Heart left ventricle (tissue), 16 donors: ENCODE data around the gene TECPR1. TPM values are rescaled to one million over a fixed set of nuclear protein-coding genes. Genes with fewer than 3 reads are reported as not detected.

Experiments
- ATAC-seq, 4 donors: fragments of 200-7000 bp; cut with Tn5 transposase; one replicate each; pipeline ENCODE4 v1.9.1; 2020 to 2022; ENCODE audit warnings: moderate library complexity in 4 of 4, mild to moderate bottlenecking in 3 of 4, moderate number of reproducible peaks in 1 of 4
- DNase-seq, 5 donors: peaks; one replicate each; pipeline ENCODE4 v3.0.0-alpha.2; 2020
- H3K27ac ChIP-seq, 12 donors: fragments of 200-600 bp; sonication (generic) in 4 of 12; one replicate each; pipeline versions ENCODE4 v1.5.0 to v1.8.0; 2016 to 2022; ENCODE audit warnings: mild to moderate bottlenecking in 2 of 12
- H3K27me3 ChIP-seq, 9 donors: fragments of 200-600 bp; sonication (generic) in 2 of 9; one replicate each; pipeline versions ENCODE4 v1.5.1 to v1.8.0; 2016 to 2022; ENCODE audit warnings: mild to moderate bottlenecking in 3 of 9
- H3K36me3 ChIP-seq, 9 donors: fragments of 200-600 bp; sonication (generic) in 2 of 9; one replicate each; pipeline versions ENCODE4 v1.5.0 to v1.8.0; 2018 to 2022; ENCODE audit warnings: mild to moderate bottlenecking in 2 of 9
- H3K4me1 ChIP-seq, 12 donors: fragments of 200-600 bp; sonication (generic) in 4 of 12; one replicate each; pipeline versions ENCODE4 v1.5.0 to v1.8.0; 2016 to 2022; ENCODE audit warnings: mild to moderate bottlenecking in 3 of 12
- H3K4me3 ChIP-seq, 12 donors: fragments of 200-600 bp; sonication (generic) in 4 of 12; one replicate each; pipeline versions ENCODE4 v1.5.0 to v1.8.0; 2017 to 2022; ENCODE audit warnings: mild to moderate bottlenecking in 9 of 12, moderate library complexity in 4 of 12
- H3K9me3 ChIP-seq, 12 donors: fragments of 200-600 bp; sonication (generic) in 4 of 12; one replicate each; pipeline versions ENCODE4 v1.5.0 to v1.8.0; 2016 to 2022; ENCODE audit warnings: mild to moderate bottlenecking in 1 of 12
- POLR2A ChIP-seq, 2 donors: fragments of 450-650 bp; IDR thresholded peaks; one replicate each; pipeline ENCODE4 v1.6.1; 2017; ENCODE audit warnings: antibody characterized with exemption in 2 of 2, mild to moderate bottlenecking in 2 of 2, moderate library complexity in 2 of 2
- WGBS, 4 donors: extraction: QIAGEN DNeasy Blood & Tissue Kit in 2 of 4; methylation state at CpG; one replicate each; pipeline versions ENCODE4 v1.1.5 to v1.1.7; 2013 to 2018; 5-methylcytosine and 5-hydroxymethylcytosine counted together
- intact Hi-C, 10 donors: fragments of 100-400 bp; cut with DNase I; formaldehyde crosslinking; loops; one replicate each; pipeline versions ENCODE4 v1.11.1 to v1.14.2; 2022
- polyA plus RNA-seq, 2 donors: library from polyadenylated mRNA; stranded (reverse); fragments of 200-250 nt; gene quantifications; one replicate each; pipeline ENCODE4 v1.2.3, GENCODE V29; 2013
- total RNA-seq, 9 donors: library from RNA; depleted of rRNA in 2 of 9; stranded (reverse); fragments of >200 nt in 2 of 9; fragmentation: NEBNext Ultra II Directional in 3 of 9; extraction: Animal tissue kit (Norgen Biotek cat#: 25700) in 3 of 9; gene quantifications; one replicate each; pipeline versions ENCODE4 v1.1.0 to v1.2.4, GENCODE V29; 2016 to 2023
- TF ChIP-seq, protein P1 (sequence below), 12 donors: fragments of 200-600 bp; sonication (generic) in 4 of 12; IDR thresholded peaks; one replicate each; pipeline versions ENCODE4 v1.5.0 to v1.8.0; 2018 to 2022; ENCODE audit warnings: antibody characterized with exemption in 12 of 12, mild to moderate bottlenecking in 5 of 12
- donor health status: ischemic (EF 13 %, LVEDD 7.1; RV severe dilation, severe dysfunction).
- donor health status: healthy with polysubstance abuse.
- donor health status: DM: no; HTN: yes; CAD: no.
- donor health status: DM: no; HTN: no; CAD: no.
- donor health status: ischemic (EF 25% LVEDD 6.9; RV normal size, moderate dysfunction).
- donor health status: ischemic (EF 25% LVEDD 5.7; RV mildly dilated, moderate dysfunction).
- donor health status: healthy.
- donor health status: DM: yes; HTN: yes; CAD: no.
- donor health status: ischemic (EF 35%, LVEDD 5.7; RV mildly dilated, moderate dysfunction).
- donor health status: nonischemic (EF 11% LVEDD 7.7; RV severe dilation, severe dysfunction).
- donor health status: DM: yes; HTN: yes; CAD: no.
- donor health status: PGD.
- donor health status: ischemic (EF 29% LVEDD 5.4; RV normal size, mild dysfunction).
- donor health status: nonischemic (EF 23%, LVEDD 6.1; RV moderate dilation, normal function).

The TECPR1 gene
- total and polyA plus RNA-seq, 11 donors, result 10.9 to 33.0 (median 22.7) TPM

DNA sequence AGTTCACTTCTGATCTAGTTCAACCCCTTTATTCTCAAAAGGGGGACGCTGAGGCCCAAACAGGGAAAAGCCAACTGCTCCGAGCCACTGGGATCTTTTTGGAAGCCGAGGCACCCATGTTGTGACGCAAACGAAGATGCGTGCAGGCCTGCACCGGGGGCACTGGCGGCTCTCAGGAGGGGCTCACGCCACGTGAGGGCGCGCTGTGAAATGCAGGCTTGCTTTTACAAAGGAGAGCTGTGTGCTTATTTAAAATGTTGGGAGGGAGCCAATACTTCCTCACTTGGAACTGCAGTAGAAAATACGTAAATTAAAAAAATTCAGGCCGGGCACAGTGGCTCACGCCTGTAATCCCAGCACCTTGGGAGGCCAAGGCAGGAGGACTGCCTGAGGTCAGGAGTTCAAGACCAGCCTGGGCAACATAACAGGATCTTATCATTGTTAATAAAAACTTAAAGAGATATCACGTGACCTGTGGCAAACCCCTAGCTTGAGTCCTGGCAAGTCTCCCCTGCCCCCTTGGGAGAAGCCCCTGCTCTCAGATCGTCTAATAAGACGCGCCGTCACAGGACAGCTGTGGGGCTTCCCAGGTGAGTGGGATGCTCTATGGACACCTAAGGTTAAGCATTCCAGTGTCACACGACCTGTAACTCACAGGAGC lies 45.7 kb upstream of the TECPR1 start:
- H3K36me3 ChIP-seq, result peaks cover 0 to 31% (median 16%) of the 10 kb centered on the region in 9 donors
- H3K4me3 ChIP-seq, result no peak overlapping the region
- WGBS, 4 donors, result 75 to 84% (median 81%) methylated on average over 21 of the region's 21 CpGs
- H3K27me3 ChIP-seq, result no peaks in the 10 kb centered on the region
- H3K9me3 ChIP-seq, result no peaks in the 10 kb centered on the region
- no peak for ATAC-seq
- no peak for DNase-seq
- TF ChIP-seq POLR2A (IDR thresholded peaks at IDR 0.05), result no peak
- TF ChIP-seq, protein P1, sequence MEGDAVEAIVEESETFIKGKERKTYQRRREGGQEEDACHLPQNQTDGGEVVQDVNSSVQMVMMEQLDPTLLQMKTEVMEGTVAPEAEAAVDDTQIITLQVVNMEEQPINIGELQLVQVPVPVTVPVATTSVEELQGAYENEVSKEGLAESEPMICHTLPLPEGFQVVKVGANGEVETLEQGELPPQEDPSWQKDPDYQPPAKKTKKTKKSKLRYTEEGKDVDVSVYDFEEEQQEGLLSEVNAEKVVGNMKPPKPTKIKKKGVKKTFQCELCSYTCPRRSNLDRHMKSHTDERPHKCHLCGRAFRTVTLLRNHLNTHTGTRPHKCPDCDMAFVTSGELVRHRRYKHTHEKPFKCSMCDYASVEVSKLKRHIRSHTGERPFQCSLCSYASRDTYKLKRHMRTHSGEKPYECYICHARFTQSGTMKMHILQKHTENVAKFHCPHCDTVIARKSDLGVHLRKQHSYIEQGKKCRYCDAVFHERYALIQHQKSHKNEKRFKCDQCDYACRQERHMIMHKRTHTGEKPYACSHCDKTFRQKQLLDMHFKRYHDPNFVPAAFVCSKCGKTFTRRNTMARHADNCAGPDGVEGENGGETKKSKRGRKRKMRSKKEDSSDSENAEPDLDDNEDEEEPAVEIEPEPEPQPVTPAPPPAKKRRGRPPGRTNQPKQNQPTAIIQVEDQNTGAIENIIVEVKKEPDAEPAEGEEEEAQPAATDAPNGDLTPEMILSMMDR (IDR thresholded peaks at IDR 0.05), result no peak
- no peak overlapping the region for H3K27ac ChIP-seq
- intact Hi-C loops, result loop anchor here in 8 of 10 donors (5.0 to 10.0 kb wide), 3 partner anchors 105 to 447 kb away; partner anchors contain the start of gene BAIAP2L1 (in 6 of the 8)
- peaks cover 0 to 14% (median 0%) of the 10 kb centered on the region in 12 donors for H3K4me1 ChIP-seq

DNA sequence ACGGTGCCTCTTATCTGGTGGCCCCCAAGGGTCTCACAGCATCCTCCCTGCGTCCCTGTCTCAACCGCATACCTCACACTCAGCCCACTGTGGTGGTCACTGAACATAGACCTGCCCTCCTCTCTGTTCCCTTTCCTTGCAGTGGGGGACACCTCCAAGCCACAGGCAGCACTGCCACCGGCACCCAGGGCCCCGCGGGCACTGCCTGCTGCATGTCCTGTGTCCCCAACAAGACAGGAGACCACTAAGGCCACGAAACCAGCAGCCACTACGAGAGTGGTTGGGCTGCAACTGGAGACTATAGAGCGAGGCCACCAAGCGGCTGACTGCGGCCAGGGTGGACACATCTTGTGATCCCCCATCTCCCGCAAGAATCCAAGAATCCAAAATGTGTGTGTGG lies 44.8 kb upstream of the TECPR1 start:
- H3K27ac ChIP-seq, result no peak overlapping the region
- TF ChIP-seq POLR2A (IDR thresholded peaks at IDR 0.05), result no peak
- TF ChIP-seq, protein P1 (IDR thresholded peaks at IDR 0.05), result no peak
- intact Hi-C loops, result loop anchor here in 8 of 10 donors (5.0 to 10.0 kb wide), 3 partner anchors 105 to 448 kb away; partner anchors contain the start of gene BAIAP2L1 (in 6 of the 8)
- ATAC-seq, result no peak
- WGBS, 4 donors, result 71 to 93% (median 87%) methylated on average over 4 to 12 of the region's 12 CpGs
- no peaks in the 10 kb centered on the region for H3K9me3 ChIP-seq
- no peak overlapping the region for H3K4me3 ChIP-seq
- peaks cover 0 to 19% (median 0%) of the 10 kb centered on the region in 12 donors for H3K4me1 ChIP-seq
- no peaks in the 10 kb centered on the region for H3K27me3 ChIP-seq
- peaks cover 0 to 40% (median 25%) of the 10 kb centered on the region in 9 donors for H3K36me3 ChIP-seq
- peak in 1 of 5 donors; percentile 9 for DNase-seq

DNA sequence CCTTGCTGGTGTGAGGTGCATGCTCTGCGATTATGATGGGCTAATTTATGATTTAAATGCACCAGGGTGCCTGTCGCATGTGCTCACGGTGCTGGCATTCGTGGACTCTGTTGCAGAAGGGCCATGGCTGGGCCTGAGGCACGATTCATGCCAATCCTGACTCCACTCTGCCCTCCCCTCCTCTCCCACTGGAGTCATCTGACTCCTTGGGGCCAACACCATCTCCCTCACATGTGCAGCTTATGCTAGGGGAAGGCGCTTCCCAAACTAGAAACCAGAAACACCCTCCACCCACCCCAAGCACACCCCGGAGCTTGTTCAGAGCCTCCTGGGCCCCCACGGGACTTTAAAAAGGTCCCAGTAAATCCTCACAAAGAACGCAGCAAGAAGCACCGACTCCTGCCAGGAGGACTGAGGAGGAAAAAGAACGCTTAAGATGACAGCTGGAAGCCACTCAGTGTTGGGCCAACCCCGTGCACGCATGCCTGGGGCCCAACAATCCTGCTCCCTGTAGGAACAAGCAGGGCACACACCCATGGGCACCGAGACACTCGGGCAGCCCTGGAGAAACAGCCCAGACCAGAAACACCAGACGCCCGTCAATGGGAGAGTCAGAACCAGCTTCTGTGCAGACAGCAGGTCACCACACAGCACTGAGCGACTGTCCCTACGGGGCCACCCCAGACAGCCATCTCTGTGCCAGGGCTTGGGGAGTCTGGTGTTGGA lies 43.6 kb upstream of the TECPR1 start:
- ATAC-seq (peak in 2 of 4 donors; percentile 11 to 14), DNase-seq (no peak)
- H3K27ac ChIP-seq, result peak overlapping the region in 2 of 12 donors; percentile 14 to 25
- no peak for TF ChIP-seq POLR2A (IDR thresholded peaks at IDR 0.05)
- TF ChIP-seq, protein P1 (IDR thresholded peaks at IDR 0.05), result no peak
- peaks cover 0 to 49% (median 36%) of the 10 kb centered on the region in 9 donors for H3K36me3 ChIP-seq
- no peak overlapping the region for H3K4me3 ChIP-seq
- intact Hi-C loops, result loop anchor here in 9 of 10 donors (1.0 to 10.0 kb wide), 6 partner anchors 105 to 449 kb away; partner anchors contain the start of gene BAIAP2L1 (in 8 of the 9)
- no peaks in the 10 kb centered on the region for H3K9me3 ChIP-seq
- H3K4me1 ChIP-seq, result peaks cover 0 to 19% (median 0%) of the 10 kb centered on the region in 12 donors
- no peaks in the 10 kb centered on the region for H3K27me3 ChIP-seq
- WGBS, 4 donors, result 72 to 83% (median 78%) methylated on average over 16 to 19 of the region's 19 CpGs
